Effector memory CD4-positive, alpha-beta T cell (primary cell): Measurements from ENCODE around the gene ABCB1.
"Not testable (repeated sequence)": the region's sequence is repeated elsewhere in the genome, so short reads cannot be mapped to it uniquely, and the experiment has no call there.

Experiments used
- DNase-seq, 3 donors: peaks; one replicate each; pipeline ENCODE4 v3.0.0-alpha.2; 2020
- H3K27ac ChIP-seq: 2 replicates; pipeline ENCODE4 v1.7.0; 2013; ENCODE audit warnings: mild to moderate bottlenecking, low read length, moderate library complexity; ENCODE audit not compliant: insufficient read depth, poor library complexity, severe bottlenecking
- H3K27me3 ChIP-seq: replicated peaks from 2 replicates; pipeline ENCODE4 v1.7.0; 2013; ENCODE audit warnings: mild to moderate bottlenecking, low read length; ENCODE audit not compliant: insufficient read depth, control insufficient read depth, poor library complexity, severe bottlenecking
- H3K36me3 ChIP-seq: 2 replicates; pipeline ENCODE4 v1.7.0; 2013; ENCODE audit warnings: mild to moderate bottlenecking, low read length, moderate library complexity; ENCODE audit not compliant: control insufficient read depth, insufficient read depth
- H3K4me1 ChIP-seq: 2 replicates; pipeline ENCODE4 v1.7.0; 2013; ENCODE audit warnings: low read length, mild to moderate bottlenecking; ENCODE audit not compliant: control insufficient read depth, insufficient read depth, poor library complexity, severe bottlenecking
- H3K4me3 ChIP-seq: 2 replicates; pipeline ENCODE4 v1.7.0; 2013; ENCODE audit warnings: low read length, low read depth, mild to moderate bottlenecking; ENCODE audit not compliant: insufficient read depth, poor library complexity, severe bottlenecking
- H3K9me3 ChIP-seq: 2 replicates; pipeline ENCODE4 v1.7.0; 2013; ENCODE audit warnings: mild to moderate bottlenecking, low read length, moderate library complexity; ENCODE audit not compliant: control insufficient read depth

ABCB1 gene

GRCh38 chr7:87463982-87464381 is 136.7 kb downstream of the ABCB1 start:
- H3K4me1 ChIP-seq = no peaks in the 10 kb centered on the region
- no peaks in the 10 kb centered on the region for H3K36me3 ChIP-seq
- H3K4me3 ChIP-seq = no peak overlapping the region
- DNase-seq = no peak
- H3K9me3 ChIP-seq = no peaks in the 10 kb centered on the region
- no peaks in the 10 kb centered on the region for H3K27me3 ChIP-seq
- H3K27ac ChIP-seq = no peak overlapping the region

GRCh38 chr7:87460444-87460843 is 140.2 kb downstream of the ABCB1 start:
- not testable (repeated sequence) for H3K36me3 ChIP-seq, H3K4me1 ChIP-seq, DNase-seq, H3K27me3 ChIP-seq, H3K27ac ChIP-seq, H3K4me3 ChIP-seq, H3K9me3 ChIP-seq

GRCh38 chr7:87459941-87460340 is 140.7 kb downstream of the ABCB1 start:
- H3K4me1 ChIP-seq = no peaks in the 10 kb centered on the region
- H3K9me3 ChIP-seq = no peaks in the 10 kb centered on the region
- H3K27me3 ChIP-seq = no peaks in the 10 kb centered on the region
- H3K4me3 ChIP-seq = no peak overlapping the region
- no peaks in the 10 kb centered on the region for H3K36me3 ChIP-seq
- H3K27ac ChIP-seq = no peak overlapping the region
- no peak for DNase-seq

GRCh38 chr7:87458148-87458547 is 142.5 kb downstream of the ABCB1 start:
- Histone ChIP-seq H3K36me3 (no peaks in the 10 kb centered on the region), H3K27me3 (no peaks in the 10 kb centered on the region)

GRCh38 chr7:87456247-87456646 is 144.4 kb downstream of the ABCB1 start:
- Histone ChIP-seq H3K27me3 (no peaks in the 10 kb centered on the region), H3K9me3 (no peaks in the 10 kb centered on the region), H3K4me3 (no peak overlapping the region), H3K36me3 (no peaks in the 10 kb centered on the region), H3K27ac (no peak overlapping the region), H3K4me1 (no peaks in the 10 kb centered on the region)
- DNase-seq = no peak

More at GRCh38 chr7:87458148-87458547, 142.5 kb downstream of the ABCB1 start:
- no peak overlapping the region for H3K27ac ChIP-seq
- no peak for DNase-seq
- H3K9me3 ChIP-seq = no peaks in the 10 kb centered on the region
- no peak overlapping the region for H3K4me3 ChIP-seq
- no peaks in the 10 kb centered on the region for H3K4me1 ChIP-seq
